ENCODE results near the gene SYT5. TPM values are rescaled to one million over a fixed set of nuclear protein-coding genes. Genes with fewer than 3 reads are reported as not detected.

SYT5 gene
- total RNA-seq, 3 donors from 2014 or later (not counting 1 experiment from before 2014, with no cell fraction given) = 4.9 to 6.1 (median 5.3) TPM

- no peaks in the 10 kb centered on the region for H3K36me3 ChIP-seq (ENCODE audit: control insufficient read depth, insufficient read depth, low read length)
- Mint-ChIP-seq H3K9me3 (no peaks in the 10 kb centered on the region), H3K4me1 (no peaks in the 10 kb centered on the region), H3K4me3 (no peak overlapping the region), H3K36me3 (no peaks in the 10 kb centered on the region), H3K27ac (no peak overlapping the region), H3K27me3 (ENCODE audit: low read depth in 2 of 2) (peaks cover 3 to 29% of the 10 kb centered on the region in 2 donors)
- peaks cover 5% of the 10 kb centered on the region for H3K27me3 ChIP-seq (ENCODE audit: control insufficient read depth, insufficient read depth, low read length)
- no peak overlapping the region for H3K4me3 ChIP-seq (ENCODE audit: low read length)
- TF ChIP-seq, protein P1, sequence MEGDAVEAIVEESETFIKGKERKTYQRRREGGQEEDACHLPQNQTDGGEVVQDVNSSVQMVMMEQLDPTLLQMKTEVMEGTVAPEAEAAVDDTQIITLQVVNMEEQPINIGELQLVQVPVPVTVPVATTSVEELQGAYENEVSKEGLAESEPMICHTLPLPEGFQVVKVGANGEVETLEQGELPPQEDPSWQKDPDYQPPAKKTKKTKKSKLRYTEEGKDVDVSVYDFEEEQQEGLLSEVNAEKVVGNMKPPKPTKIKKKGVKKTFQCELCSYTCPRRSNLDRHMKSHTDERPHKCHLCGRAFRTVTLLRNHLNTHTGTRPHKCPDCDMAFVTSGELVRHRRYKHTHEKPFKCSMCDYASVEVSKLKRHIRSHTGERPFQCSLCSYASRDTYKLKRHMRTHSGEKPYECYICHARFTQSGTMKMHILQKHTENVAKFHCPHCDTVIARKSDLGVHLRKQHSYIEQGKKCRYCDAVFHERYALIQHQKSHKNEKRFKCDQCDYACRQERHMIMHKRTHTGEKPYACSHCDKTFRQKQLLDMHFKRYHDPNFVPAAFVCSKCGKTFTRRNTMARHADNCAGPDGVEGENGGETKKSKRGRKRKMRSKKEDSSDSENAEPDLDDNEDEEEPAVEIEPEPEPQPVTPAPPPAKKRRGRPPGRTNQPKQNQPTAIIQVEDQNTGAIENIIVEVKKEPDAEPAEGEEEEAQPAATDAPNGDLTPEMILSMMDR (IDR thresholded peaks at IDR 0.05) = no peak
- H3K9me3 ChIP-seq (ENCODE audit: control insufficient read depth, insufficient read depth, low read length) = no peaks in the 10 kb centered on the region
- no peaks in the 10 kb centered on the region for H3K4me1 ChIP-seq (ENCODE audit: control insufficient read depth, insufficient read depth, low read length)
- no peak for ATAC-seq
- no peak for DNase-seq
- H3K27ac ChIP-seq (ENCODE audit: low read length) = no peak overlapping the region
- 61% methylated on average over 14 of the region's 14 CpGs for WGBS (ENCODE audit: insufficient coverage)
- intact Hi-C loops (cut with micrococcal nuclease) = no loop called here
These were observed 47.5 kb downstream of the SYT5 start for GRCh38 chr19:55132453-55133129.

- no peak for ATAC-seq
These were observed 48.7 kb downstream of the SYT5 start for GRCh38 chr19:55131421-55131820.

More at GRCh38 chr19:55131421-55131820, 48.7 kb downstream of the SYT5 start:
- Histone ChIP-seq H3K27ac (ENCODE audit: low read length) (no peak overlapping the region), H3K4me1 (ENCODE audit: control insufficient read depth, insufficient read depth, low read length) (no peaks in the 10 kb centered on the region), H3K9me3 (ENCODE audit: control insufficient read depth, insufficient read depth, low read length) (no peaks in the 10 kb centered on the region), H3K4me3 (ENCODE audit: low read length) (no peak overlapping the region), H3K27me3 (ENCODE audit: control insufficient read depth, insufficient read depth, low read length) (peaks cover 5% of the 10 kb centered on the region), H3K36me3 (ENCODE audit: control insufficient read depth, insufficient read depth, low read length) (no peaks in the 10 kb centered on the region)
- Mint-ChIP-seq H3K27me3 (ENCODE audit: low read depth in 2 of 2) (peaks cover 14 to 38% of the 10 kb centered on the region in 2 donors), H3K9me3 (no peaks in the 10 kb centered on the region), H3K4me3 (no peak overlapping the region), H3K4me1 (no peaks in the 10 kb centered on the region), H3K36me3 (no peaks in the 10 kb centered on the region), H3K27ac (no peak overlapping the region)
- DNase-seq = no peak
- TF ChIP-seq, protein P1 (IDR thresholded peaks at IDR 0.05) = no peak
- intact Hi-C loops (cut with micrococcal nuclease) = no loop called here
- WGBS (ENCODE audit: insufficient coverage) = 94% methylated on average over 16 of the region's 16 CpGs

Other genes starting within 250 kb of the SYT5 start
- not detected for gene NLRP7, start 232.8 kb downstream of the SYT5 start, total RNA-seq
- gene NLRP2, start 213.9 kb downstream of the SYT5 start, total RNA-seq = 10 to 100 TPM; 30.2 to 71.2 (median 42.6) TPM
- 1 to 10 TPM in 2 of 3 donors, under 1 TPM in 1; 0.95 to 3.3 (median 2.3) TPM for gene GP6, start 142.0 kb downstream of the SYT5 start, total RNA-seq
- gene RDH13, start 117.1 kb downstream of the SYT5 start, total RNA-seq = 10 to 100 TPM; 18.2 to 25.3 (median 19.3) TPM
- 10 to 100 TPM in 1 of 3 donors, 1 to 10 TPM in 2; 8.8 to 15.7 (median 10.0) TPM for gene EPS8L1, start 104.4 kb downstream of the SYT5 start, total RNA-seq
- 100 to 1,000 TPM; 162 to 178 (median 174) TPM for gene PPP1R12C, start 62.7 kb downstream of the SYT5 start, total RNA-seq
- gene TNNT1, start 31.1 kb downstream of the SYT5 start, total RNA-seq = under 1 TPM in 1 of 3 donors, not detected in 2; 0.94 TPM
- under 1 TPM in 1 of 3 donors, not detected in 2; 0.94 TPM for gene TNNI3, start 22.6 kb downstream of the SYT5 start, total RNA-seq
- not detected for gene DNAAF3, start 13.7 kb downstream of the SYT5 start, total RNA-seq
- gene PTPRH, start 29.2 kb upstream of the SYT5 start, total RNA-seq = under 1 TPM in 1 of 3 donors, not detected in 2; 0.45 TPM
- gene TMEM86B, start 48.5 kb upstream of the SYT5 start, total RNA-seq = 10 to 100 TPM; 12.6 to 14.7 (median 14.6) TPM
- 100 to 1,000 TPM; 252 to 275 (median 260) TPM for gene PPP6R1, start 78.7 kb upstream of the SYT5 start, total RNA-seq
- gene HSPBP1, start 99.8 kb upstream of the SYT5 start, total RNA-seq = 10 to 100 TPM; 17.1 to 19.5 (median 18.5) TPM
- 1 to 10 TPM; 6.0 to 9.8 (median 6.5) TPM for gene BRSK1, start 103.7 kb upstream of the SYT5 start, total RNA-seq
- gene TMEM150B, start 145.1 kb upstream of the SYT5 start, total RNA-seq = 1 to 10 TPM in 1 of 3 donors, under 1 TPM in 1, not detected in 1; 0.87 to 2.1 TPM
- gene KMT5C, start 159.6 kb upstream of the SYT5 start, total RNA-seq = 100 to 1,000 TPM in 1 of 3 donors, 10 to 100 TPM in 2; 44.5 to 147 (median 46.8) TPM
- gene COX6B2, start 174.4 kb upstream of the SYT5 start, total RNA-seq = 1 to 10 TPM in 1 of 3 donors, under 1 TPM in 1, not detected in 1; 0.26 to 6.5 TPM
- not detected for gene GARIN5B, start 183.0 kb upstream of the SYT5 start, total RNA-seq
- gene IL11, start 190.2 kb upstream of the SYT5 start, total RNA-seq = under 1 TPM; 0.14 to 0.35 (median 0.27) TPM
- not detected for gene TMEM190, start 196.5 kb upstream of the SYT5 start, total RNA-seq
- gene TMEM238, start 204.0 kb upstream of the SYT5 start, total RNA-seq = 1 to 10 TPM; 2.9 to 5.1 (median 4.0) TPM
- 1,000 to 10,000 TPM; 1,373 to 1,704 (median 1,679) TPM for gene RPL28, start 205.6 kb upstream of the SYT5 start, total RNA-seq
- 100 to 1,000 TPM in 1 of 3 donors, 10 to 100 TPM in 2; 60.2 to 107 (median 63.9) TPM for gene UBE2S, start 227.5 kb upstream of the SYT5 start, total RNA-seq